Stimulated activated CD4-positive, alpha-beta T cell treated with anti-CD3 and anti-CD28 coated beads, Interleukin-15, amount 100 ng/mL, for 48 hours (primary cell): Measurements from ENCODE around the gene ST6GALNAC3.

ENCODE experiments used
- DNase-seq, 2 donors: peaks; one replicate each; pipeline ENCODE4 v3.0.0-alpha.2; 2020; ENCODE audit warnings: low read depth in 2 of 2

The ST6GALNAC3 gene

DNA sequence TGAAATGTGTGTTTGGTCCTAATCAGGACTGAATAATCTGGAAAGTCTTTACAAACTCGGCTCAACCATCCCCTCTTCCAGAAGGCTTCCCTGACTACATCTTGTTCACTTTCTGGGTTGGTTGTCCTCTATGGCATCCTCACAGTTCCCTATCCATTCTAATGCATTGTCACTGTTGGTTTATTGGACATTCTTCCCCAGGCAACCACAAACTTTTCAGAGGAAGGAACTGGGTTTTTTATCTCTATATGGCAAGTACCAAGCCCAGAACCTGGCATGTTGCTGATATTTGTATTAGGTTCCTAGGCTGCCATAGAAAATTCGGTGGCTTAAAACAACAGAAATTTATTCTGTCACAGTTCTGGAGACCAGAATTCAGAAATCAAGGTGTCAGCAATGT is 429.2 kb downstream of the ST6GALNAC3 start:
- DNase-seq: no peak

DNA sequence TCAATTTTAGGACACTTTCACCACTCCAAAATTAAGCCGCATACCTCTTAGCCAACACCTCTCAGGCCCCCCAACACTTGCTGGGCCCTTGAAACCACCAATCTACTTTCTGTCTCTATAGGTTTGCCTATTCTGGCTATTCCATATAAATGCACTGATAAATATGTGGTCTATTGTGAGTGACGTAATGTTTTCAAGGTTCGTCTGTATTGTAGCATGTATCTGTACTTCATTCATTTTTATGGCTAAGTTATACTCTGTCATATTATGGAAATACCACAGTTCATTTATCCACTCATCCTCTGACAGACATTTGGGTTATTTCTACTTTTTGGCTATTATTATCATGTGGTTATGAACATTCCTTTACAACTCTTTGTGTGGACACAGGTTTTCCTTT is 432.8 kb downstream of the ST6GALNAC3 start:
- no peak for DNase-seq

DNA sequence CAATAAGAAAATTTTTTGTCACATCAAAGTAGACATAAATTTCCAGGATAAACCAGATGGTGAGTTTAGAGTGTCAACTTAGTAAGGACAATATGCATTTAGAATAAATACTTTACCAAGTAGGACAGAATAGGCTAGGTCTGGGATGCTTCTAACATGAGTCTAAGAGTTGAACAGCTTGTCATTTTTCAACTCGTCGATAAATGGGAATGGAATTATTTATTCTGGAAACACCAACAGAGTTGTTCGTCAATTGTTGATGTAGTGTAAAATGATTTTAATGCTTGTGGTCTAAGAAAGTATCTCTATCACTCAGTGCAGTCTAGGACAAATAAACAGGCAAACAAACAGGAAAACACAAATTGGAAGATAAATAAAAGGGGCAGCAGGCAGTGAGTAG is 434.3 kb downstream of the ST6GALNAC3 start:
- DNase-seq: no peak

DNA sequence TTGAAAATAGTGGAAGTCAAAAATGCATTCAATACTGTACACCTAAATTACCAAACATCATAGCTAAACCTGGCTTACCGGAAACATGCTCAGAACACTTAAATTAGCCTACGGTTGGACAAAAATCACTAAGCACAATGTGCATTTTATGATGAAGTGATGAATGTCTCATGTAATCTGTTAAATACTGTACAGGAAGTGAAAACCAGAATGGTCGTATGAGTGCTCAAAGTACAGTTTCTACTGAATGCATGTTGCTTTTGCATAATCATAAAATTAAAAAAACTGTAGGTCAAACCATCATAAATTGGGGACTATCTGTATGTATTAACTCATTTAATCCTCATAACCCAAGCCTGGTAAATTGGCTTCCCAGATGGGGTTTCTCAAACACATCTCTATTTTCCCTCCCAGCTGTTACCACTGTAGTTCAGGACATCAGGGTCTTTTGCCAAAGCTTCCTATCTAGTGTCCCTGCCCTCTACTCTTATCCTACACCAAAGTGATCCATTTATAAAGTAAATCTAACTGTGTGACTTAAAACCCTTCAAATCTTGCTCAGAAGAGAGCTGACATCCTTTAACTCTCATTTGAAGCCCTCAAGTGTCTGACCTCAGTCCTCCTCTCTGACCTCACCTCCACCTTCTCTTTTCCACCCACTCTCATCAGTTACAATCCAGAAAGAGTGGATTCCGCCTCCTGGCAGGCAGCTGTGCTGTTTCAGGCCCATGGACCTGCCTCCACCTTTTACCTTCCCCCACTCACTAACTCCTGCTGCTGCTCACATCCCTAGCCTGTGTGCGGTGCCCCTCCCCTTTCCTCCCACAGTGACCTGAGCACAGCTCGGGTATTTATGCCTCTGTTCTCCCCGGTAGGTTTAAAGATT is 436.4 kb downstream of the ST6GALNAC3 start:
- DNase-seq: no peak

DNA sequence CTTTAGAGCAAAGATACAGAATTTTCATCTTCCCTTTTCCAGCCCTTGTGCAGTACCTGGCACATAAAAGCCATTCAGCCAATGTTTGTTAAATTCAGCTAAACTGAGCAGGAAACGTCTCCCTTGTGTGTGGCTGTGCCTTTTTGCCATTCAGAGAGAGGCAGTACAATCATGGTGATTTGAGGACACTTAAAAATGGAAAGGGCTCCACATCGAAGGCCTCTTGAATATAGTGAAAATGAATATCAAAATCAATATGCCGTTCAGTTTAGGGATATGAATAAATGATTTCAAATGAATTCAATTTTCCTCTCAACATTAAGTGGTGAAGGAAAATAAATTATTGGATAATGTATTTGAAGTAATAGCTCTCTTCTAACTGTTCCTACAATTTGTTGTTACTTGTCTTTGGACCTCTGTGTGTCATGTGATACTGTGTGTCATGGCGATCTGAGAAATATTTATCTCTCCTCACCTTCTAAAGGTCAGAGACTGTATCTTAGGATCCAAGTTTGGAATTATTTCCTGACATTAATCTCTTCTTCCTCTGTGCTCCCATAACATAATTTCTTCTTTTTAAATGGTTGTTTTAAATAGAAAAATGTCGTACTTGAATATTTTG is 437.1 kb downstream of the ST6GALNAC3 start:
- no peak for DNase-seq

DNA sequence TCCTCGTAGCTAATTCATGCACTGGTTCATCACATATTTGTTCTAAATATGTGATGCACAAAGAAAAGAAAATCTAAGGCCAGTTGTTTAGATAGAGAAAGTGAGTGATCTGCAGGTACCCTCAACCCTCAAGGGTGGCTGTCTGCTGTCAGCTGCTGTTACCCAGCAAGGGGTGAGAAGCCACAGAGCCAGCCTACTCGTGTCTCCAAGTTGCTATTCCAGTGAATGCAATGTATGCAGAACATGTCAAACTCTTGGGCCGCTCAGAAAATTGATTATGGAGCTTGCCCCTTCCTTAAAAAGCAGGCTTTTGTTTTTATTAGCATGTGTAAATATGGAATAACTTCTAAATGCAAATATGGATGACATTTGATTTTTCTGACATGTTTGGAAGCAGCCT is 456.4 kb downstream of the ST6GALNAC3 start:
- DNase-seq: no peak

DNA sequence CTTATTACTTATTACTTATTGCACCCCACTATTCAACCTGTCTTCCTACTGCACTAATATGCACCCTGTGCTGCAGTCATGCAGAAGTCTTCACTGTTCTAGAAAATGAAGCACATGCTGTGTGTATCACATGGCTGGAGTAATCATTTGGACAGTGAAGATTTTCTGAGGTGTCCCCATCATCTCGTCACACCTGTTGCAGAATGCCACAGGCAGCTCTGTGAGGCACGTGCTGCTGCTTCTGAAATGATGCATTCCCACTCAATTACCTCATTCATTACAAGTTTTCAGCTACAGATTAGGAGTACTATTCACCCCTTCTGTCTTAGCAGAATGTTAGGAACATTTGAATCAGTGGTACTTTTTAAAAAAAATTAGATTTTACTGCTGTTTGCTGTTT is 467.1 kb downstream of the ST6GALNAC3 start:
- DNase-seq: no peak

DNA sequence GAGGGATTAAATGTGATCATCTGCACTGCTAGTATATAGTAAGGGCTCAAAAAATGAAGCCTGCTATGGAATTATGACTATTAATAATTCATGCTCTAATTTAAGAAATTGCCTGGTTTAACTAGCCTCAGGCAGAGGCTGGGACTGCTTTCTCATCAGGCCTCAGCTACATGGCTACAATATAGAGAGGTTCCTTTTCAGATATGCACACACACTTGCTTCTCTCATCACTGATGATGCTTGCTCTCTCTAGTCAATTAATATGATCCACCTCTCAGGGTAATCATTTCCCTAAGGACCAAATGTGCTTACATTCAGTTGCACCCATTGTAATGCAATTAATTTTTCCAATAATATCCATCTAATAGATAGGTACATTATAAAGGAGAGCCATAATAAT is 467.8 kb downstream of the ST6GALNAC3 start:
- no peak for DNase-seq

DNA sequence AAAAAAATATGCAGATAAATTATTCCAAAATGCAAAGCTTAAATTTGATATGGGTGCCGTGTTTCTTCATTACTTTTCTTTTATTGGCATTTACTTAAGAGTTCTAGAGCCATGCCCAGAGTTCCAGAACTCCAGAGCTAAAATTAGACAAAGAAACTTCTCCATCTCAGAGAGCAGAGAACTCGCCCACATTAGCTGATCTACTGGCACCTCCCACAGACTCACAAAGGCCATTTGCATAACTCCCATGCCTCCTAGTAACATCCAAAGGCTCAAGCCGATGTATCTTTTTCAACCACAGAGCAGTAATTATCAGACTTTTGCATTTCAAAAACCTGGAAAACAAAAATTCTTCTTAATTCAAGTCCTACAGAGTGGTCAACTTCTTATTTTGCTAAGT is 468.9 kb downstream of the ST6GALNAC3 start:
- no peak for DNase-seq

DNA sequence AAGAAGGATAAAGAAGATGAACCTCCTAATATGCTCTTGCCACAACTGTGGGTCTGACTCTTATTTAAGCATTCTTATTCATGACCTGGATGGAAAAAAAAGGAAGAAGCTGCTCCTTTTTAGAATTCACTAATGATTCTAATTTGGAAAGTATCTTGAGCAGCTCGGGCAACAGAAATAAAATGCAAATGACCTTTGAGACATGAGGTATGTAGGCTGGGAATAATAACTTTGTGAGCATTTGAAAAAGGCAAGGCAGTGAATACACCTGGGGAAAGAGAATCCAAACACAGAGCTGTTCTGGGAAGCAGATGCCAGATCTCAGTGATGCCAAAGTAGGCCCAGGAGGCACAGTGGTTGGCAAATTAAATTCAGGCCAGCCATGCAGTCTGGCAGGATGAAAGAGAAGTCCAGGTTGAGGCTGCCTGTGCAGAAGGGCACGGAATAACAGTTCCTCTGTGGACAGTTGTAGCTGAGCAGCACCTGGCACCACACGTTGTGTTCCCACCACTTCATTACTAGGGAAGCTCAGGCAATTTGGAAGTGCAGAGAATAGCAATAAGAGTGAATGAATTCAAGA is 471.9 kb downstream of the ST6GALNAC3 start:
- DNase-seq: no peak

DNA sequence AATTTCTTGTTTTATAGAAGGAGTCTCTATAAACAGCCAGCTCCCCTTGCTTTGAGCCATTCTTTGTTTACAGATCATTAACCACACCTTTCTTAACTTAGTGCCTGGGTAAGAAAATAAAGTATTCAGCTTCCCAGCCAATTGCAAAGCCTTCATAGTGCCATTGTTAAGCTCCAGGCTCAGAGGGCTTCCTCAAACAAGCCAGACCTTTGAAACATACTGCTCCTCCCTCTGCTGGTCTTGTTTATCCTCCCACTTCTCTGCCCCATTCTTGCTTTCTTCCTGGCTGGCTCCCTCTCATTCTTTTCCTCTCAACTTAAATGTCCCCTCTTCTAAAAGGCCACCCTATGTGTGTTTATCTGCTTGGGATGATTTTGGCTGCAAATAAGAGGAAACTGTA is 473.4 kb downstream of the ST6GALNAC3 start:
- no peak for DNase-seq

DNA sequence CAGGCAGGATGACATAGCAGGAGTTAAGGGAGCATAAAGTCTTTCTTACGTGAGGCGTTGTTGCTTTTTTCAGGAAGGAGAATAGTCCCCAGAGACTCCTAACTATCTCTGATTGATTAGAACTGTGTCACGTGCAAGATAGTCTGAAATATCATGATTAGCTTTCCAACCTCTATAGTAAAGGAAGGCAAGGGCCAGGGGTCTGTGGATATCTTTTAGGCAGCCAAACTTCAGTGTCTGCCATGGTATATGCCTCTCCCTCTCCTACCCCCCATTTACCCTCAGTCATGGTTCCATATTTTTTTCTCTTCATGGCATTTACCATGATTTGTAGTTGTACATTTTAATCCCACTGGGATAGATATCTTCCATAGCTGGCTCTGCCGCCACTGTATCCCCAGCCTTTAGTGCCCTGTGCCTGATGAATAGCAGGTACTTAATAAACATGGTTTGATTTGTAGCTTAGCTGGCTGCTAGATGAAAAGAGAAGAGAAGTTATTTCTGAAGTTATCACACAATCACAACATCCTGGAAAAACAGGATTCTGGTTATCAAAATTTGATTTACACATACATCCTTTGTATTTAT is 474.1 kb downstream of the ST6GALNAC3 start:
- DNase-seq: no peak

DNA sequence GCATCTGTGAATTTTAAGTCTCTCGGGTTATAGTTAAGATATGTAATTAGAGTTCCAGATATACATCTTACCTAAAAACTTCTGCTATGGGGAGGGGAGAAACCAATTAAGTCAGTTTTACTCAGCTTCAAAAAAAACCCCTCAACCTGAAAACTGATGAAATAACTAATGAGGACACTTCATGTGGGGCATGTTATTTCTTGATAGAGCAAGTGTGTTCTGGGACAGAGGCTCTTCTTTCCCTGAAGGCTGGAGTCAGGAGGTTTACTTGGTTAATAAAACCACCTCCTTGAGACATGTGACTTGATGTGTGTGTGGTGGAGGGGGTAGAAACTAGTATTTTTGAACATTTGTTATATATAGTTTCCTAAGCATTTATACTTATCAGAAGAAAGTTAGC is 479.7 kb downstream of the ST6GALNAC3 start:
- no peak for DNase-seq

DNA sequence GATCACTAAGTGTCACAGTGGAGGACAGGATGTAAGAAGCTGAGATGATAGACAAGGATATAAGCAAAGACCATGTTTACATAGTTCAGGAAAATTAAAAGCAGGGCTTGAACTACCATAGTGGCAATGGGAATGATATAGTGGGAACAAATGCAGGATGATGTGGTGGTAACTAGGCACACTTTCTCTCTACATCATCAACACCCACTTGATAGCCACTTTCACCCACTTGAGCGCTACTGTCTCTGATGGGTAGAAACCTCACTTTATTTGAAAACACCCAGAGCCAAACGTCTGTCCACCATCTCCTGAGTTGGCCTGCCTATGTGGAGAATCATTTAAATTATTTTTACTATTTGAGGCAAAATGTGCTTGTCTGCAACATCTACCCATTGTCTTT is 487.7 kb downstream of the ST6GALNAC3 start:
- no peak for DNase-seq

DNA sequence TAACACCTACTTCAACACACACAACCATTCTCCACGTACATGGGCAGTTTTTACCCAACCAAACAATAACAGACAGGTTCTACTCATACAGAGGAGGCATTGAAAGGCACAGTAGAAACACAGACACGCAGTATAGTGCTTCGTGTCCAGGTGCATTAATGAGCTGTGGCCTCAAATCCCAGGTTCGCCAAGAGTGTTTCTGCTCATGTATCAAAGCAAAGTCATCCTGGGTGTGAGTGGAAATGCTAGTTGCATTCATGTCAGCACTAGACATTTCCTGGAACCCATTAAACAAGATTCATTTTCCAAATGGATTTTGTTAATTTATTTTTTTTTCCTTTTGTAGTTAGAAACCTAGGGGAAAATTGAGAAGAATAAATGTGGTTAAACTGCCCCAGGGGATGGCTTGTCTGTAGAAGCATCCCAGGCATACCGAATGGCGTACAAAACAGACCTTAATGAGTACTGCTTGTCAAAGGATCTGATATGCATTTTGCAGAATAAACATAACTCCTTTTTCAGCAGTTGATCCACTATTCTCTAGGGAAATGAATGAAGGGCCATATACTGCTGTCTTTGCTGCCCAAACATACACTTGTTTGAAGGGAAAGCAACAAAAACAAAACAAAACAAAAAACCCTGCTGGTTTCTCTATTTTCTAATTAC is 494.2 kb downstream of the ST6GALNAC3 start:
- no peak for DNase-seq

DNA sequence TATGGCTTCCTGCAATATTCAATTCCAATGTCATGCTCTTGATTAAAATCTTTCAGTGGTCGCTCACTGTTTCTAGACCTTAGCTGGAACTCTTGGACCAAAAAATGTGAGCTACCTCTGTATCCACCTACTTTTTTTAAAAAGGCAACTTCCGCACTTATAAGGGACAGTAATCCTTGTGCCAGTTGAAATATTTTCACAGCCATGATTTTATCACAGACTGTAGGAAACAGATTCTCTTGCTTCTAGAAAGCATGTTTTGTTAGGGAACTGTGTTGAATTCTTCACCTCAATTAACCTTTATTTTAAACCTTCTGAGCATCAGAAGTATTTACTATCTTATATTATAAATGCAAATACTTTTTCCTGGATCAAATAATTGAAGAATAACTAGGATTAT is 496.7 kb downstream of the ST6GALNAC3 start:
- no peak for DNase-seq

DNA sequence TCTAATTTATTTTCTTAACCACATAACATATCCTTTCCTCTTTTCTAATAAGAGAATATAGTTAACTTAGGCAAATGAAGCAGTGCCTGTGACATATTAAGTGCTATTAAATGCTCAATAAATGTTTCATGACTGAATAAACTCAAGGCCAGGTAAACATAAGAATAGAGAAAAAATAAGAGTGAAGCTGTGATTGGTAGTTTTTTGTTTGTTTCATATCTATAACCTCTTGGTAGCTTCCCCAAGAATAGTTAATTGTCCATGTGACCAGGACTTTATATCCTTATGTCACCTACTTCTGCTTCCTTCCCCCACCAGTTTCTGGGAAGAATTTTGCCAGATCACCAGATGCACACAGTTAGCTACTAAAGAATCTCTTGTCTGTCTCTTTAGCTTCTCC is 497.7 kb downstream of the ST6GALNAC3 start:
- DNase-seq: no peak

DNA sequence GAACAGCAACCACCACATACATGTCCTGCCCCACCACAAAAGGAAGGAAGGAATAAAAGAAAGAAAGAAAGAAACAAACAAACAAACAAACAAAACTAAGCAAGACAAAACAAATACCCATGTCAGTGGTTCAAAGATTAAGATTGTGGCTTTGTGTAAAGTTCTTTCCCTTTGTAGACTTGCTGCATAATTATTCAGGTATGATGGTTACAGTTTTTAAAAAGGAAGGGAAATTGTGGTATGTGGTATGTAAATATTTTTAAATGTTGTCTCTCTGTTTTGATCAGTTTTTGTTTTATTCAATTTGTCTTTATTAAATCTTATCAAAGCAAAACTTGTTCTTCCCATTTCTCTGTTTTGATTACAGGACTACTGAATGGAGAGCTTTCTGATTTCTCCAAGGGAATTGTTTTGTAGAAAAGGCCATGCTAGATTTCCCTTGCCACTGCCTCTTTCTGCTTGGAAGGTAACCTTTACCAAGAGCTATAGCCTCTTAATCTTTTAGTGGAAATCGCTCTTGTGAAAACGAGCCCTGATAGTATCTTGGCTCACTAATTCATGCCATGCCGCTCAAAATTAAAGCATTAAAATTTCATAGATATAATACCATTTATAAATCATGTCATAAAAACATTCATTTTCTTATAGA is 502.5 kb downstream of the ST6GALNAC3 start:
- no peak for DNase-seq

DNA sequence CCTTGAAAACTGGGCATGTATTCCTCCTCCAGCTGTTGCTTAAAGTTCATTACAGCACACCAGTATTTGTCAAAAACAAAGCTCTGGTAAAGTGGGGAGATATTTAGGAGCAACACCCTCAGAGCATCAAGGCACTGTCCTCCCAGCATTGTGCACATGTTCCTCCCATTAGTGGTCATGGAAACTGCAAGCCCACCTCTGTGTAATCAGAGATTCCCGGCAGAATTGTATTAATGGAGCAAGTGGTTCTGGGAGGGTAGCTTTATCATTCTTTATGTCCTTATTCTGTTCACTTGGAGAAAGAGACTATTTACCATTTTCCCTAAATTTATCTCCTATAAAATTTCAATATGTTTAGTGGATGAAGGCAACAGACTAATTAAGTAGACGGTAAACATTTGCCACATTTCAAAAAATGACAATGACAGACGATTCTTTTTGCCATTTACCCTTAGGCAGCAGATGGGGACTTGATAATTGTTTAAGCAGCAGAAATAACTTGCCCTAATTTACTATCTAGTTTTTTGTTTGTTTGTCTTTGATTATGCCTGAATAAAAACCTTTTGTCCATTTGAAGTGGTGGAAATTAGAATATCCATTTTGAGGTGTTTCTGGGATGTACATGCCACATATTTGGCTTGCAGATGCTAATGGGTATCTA is 503.1 kb downstream of the ST6GALNAC3 start:
- DNase-seq: no peak

DNA sequence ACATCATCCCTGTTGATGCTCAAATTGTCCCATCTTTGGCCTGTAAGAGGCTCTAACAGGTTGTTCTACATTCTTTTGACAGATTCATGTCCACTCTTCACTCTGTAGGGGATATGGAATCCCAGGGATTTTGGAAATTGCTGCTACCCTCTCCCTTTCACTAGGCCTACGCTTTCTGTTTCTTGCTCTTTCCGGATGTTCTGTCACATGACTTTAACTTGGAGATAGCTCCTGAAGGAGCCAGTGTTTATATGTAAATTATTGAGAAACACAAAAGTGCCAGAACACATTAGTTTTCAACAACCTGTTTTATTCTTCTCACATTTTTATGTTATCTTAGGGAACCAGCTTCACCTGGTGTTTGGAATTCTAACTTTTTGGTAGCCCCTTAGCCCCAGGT is 505.7 kb downstream of the ST6GALNAC3 start:
- no peak for DNase-seq

DNA sequence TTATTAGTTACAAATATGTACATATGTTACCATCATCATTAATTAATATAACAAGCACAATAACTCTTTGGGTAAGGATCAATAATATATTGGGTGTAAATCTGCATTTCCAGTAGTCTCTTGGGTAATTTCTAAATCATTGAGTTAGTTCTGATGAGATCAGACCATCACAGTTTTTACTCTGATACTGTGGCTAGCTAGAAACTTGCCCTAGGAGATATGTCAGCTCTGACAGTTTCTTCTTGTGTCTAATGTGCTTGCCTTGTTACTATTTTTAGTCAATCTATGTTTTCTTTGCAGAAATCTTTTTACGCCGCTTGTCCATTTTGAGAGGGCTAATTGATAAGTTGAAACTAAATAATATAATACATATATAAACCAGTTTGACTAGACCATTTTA is 507.2 kb downstream of the ST6GALNAC3 start:
- DNase-seq: no peak
